ENCODE results near the gene S100A9.

The S100A9 gene

GRCh38 chr1:153386500-153386901 lies 28.8 kb downstream of the S100A9 start:
- Histone ChIP-seq H3K27ac (ENCODE audit: low read depth, low read length) (no peak overlapping the region), H3K4me3 (ENCODE audit: low read depth in 1 of 2, low read length in 2 of 2) (no peak overlapping the region), H3K4me1 (ENCODE audit: control insufficient read depth in 1 of 2, insufficient read depth in 2 of 2, low read length in 2 of 2) (no peaks in the 10 kb centered on the region), H3K36me3 (ENCODE audit: control insufficient read depth in 1 of 2, insufficient read depth in 2 of 2, low read length in 2 of 2) (no peaks in the 10 kb centered on the region), H3K27me3 (ENCODE audit: control insufficient read depth in 1 of 2, insufficient read depth in 2 of 2, low read length in 2 of 2) (no peaks in the 10 kb centered on the region), H3K9ac (ENCODE audit: low read depth in 1 of 2, low read length in 2 of 2) (no peak overlapping the region), H3K9me3 (ENCODE audit: control insufficient read depth in 1 of 2, low read length in 2 of 2) (no peaks in the 10 kb centered on the region)

DNA sequence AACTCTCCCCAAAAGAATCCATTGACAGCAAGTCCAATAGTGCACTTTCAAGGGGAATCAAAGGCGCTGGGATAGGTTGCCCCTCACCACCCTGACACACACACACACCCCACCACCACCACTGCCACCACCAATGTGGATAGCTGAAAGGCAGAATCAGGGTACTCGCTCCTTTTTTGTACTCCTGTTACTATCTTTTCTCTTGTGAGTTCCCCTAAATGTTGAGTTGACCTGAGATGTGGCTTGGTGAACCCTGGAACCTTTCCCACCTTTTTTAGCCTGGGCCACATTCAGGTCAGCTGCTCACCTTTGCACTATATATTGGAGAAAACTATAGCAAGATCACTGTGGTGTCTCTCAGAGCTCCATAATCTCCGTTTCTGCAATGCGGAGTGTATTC lies 29.3 kb downstream of the S100A9 start:
- Histone ChIP-seq H3K27ac (ENCODE audit: low read depth, low read length) (no peak overlapping the region), H3K36me3 (ENCODE audit: control insufficient read depth in 1 of 2, insufficient read depth in 2 of 2, low read length in 2 of 2) (no peaks in the 10 kb centered on the region), H3K9ac (ENCODE audit: low read depth in 1 of 2, low read length in 2 of 2) (no peak overlapping the region), H3K9me3 (ENCODE audit: control insufficient read depth in 1 of 2, low read length in 2 of 2) (no peaks in the 10 kb centered on the region), H3K27me3 (ENCODE audit: control insufficient read depth in 1 of 2, insufficient read depth in 2 of 2, low read length in 2 of 2) (no peaks in the 10 kb centered on the region), H3K4me3 (ENCODE audit: low read depth in 1 of 2, low read length in 2 of 2) (no peak overlapping the region), H3K4me1 (ENCODE audit: control insufficient read depth in 1 of 2, insufficient read depth in 2 of 2, low read length in 2 of 2) (no peaks in the 10 kb centered on the region)

DNA sequence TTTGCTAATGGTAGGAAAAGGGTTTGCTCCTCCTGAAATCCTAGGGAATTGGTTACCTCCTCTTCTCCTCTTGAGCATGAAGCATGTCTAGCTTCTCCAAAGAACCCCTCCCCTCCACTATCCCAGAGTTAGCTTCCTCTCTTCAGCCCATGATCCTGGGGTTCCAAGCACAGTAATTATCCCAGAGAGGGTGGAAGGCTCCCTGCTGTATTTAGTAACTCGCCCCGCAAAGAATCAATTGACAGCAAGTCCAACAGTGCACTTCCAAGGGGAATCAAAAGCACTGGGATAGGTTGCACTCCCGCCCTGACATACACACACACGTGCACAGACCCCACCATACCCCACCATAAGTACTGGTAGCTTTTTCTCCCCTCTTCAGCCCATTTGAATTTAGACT lies 30.1 kb downstream of the S100A9 start:
- Histone ChIP-seq H3K4me3 (ENCODE audit: low read depth in 1 of 2, low read length in 2 of 2) (no peak overlapping the region), H3K27ac (ENCODE audit: low read depth, low read length) (no peak overlapping the region), H3K27me3 (ENCODE audit: control insufficient read depth in 1 of 2, insufficient read depth in 2 of 2, low read length in 2 of 2) (no peaks in the 10 kb centered on the region), H3K9me3 (ENCODE audit: control insufficient read depth in 1 of 2, low read length in 2 of 2) (no peaks in the 10 kb centered on the region), H3K9ac (ENCODE audit: low read depth in 1 of 2, low read length in 2 of 2) (no peak overlapping the region), H3K4me1 (ENCODE audit: control insufficient read depth in 1 of 2, insufficient read depth in 2 of 2, low read length in 2 of 2) (no peaks in the 10 kb centered on the region), H3K36me3 (ENCODE audit: control insufficient read depth in 1 of 2, insufficient read depth in 2 of 2, low read length in 2 of 2) (no peaks in the 10 kb centered on the region)

GRCh38 chr1:153389401-153389800 lies 31.7 kb downstream of the S100A9 start:
- Histone ChIP-seq H3K9ac (ENCODE audit: low read depth in 1 of 2, low read length in 2 of 2) (no peak overlapping the region), H3K9me3 (ENCODE audit: control insufficient read depth in 1 of 2, low read length in 2 of 2) (no peaks in the 10 kb centered on the region), H3K4me3 (ENCODE audit: low read depth in 1 of 2, low read length in 2 of 2) (no peak overlapping the region), H3K27me3 (ENCODE audit: control insufficient read depth in 1 of 2, insufficient read depth in 2 of 2, low read length in 2 of 2) (peaks cover 0 to 3% of the 10 kb centered on the region in 2 donors), H3K4me1 (ENCODE audit: control insufficient read depth in 1 of 2, insufficient read depth in 2 of 2, low read length in 2 of 2) (no peaks in the 10 kb centered on the region), H3K27ac (ENCODE audit: low read depth, low read length) (no peak overlapping the region), H3K36me3 (ENCODE audit: control insufficient read depth in 1 of 2, insufficient read depth in 2 of 2, low read length in 2 of 2) (no peaks in the 10 kb centered on the region)

- no peaks in the 10 kb centered on the region for H3K9me3 ChIP-seq (ENCODE audit: control insufficient read depth in 1 of 2, low read length in 2 of 2)
- no peaks in the 10 kb centered on the region for H3K36me3 ChIP-seq (ENCODE audit: control insufficient read depth in 1 of 2, insufficient read depth in 2 of 2, low read length in 2 of 2)
- no peak overlapping the region for H3K4me3 ChIP-seq (ENCODE audit: low read depth in 1 of 2, low read length in 2 of 2)
- H3K27me3 ChIP-seq (ENCODE audit: control insufficient read depth in 1 of 2, insufficient read depth in 2 of 2, low read length in 2 of 2), result peaks cover 0 to 3% of the 10 kb centered on the region in 2 donors
- H3K9ac ChIP-seq (ENCODE audit: low read depth in 1 of 2, low read length in 2 of 2), result no peak overlapping the region
- no peaks in the 10 kb centered on the region for H3K4me1 ChIP-seq (ENCODE audit: control insufficient read depth in 1 of 2, insufficient read depth in 2 of 2, low read length in 2 of 2)
- no peak overlapping the region for H3K27ac ChIP-seq (ENCODE audit: low read depth, low read length)
These were observed 32.6 kb downstream of the S100A9 start for GRCh38 chr1:153389973-153390879.

GRCh38 chr1:153390938-153391710 lies 33.5 kb downstream of the S100A9 start, which contains the start of gene S100A8:
TSS of gene S100A8 (minus strand) at chr1:153391073. CDS start at chr1:153390535, 538 bp downstream.
- Histone ChIP-seq H3K36me3 (ENCODE audit: control insufficient read depth in 1 of 2, insufficient read depth in 2 of 2, low read length in 2 of 2) (no peaks in the 10 kb centered on the region), H3K27me3 (ENCODE audit: control insufficient read depth in 1 of 2, insufficient read depth in 2 of 2, low read length in 2 of 2) (peaks cover 0 to 3% of the 10 kb centered on the region in 2 donors), H3K4me3 (ENCODE audit: low read depth in 1 of 2, low read length in 2 of 2) (no peak within 1 kb of the TSS), H3K4me1 (ENCODE audit: control insufficient read depth in 1 of 2, insufficient read depth in 2 of 2, low read length in 2 of 2) (no peaks in the 10 kb centered on the region), H3K9me3 (ENCODE audit: control insufficient read depth in 1 of 2, low read length in 2 of 2) (no peaks in the 10 kb centered on the region), H3K9ac (ENCODE audit: low read depth in 1 of 2, low read length in 2 of 2) (no peak within 1 kb of the TSS), H3K27ac (ENCODE audit: low read depth, low read length) (no peak within 1 kb of the TSS)

GRCh38 chr1:153392258-153392657 lies 34.6 kb downstream of the S100A9 start:
- no peak overlapping the region for H3K4me3 ChIP-seq (ENCODE audit: low read depth in 1 of 2, low read length in 2 of 2)
- H3K4me1 ChIP-seq (ENCODE audit: control insufficient read depth in 1 of 2, insufficient read depth in 2 of 2, low read length in 2 of 2), result no peaks in the 10 kb centered on the region
- H3K27me3 ChIP-seq (ENCODE audit: control insufficient read depth in 1 of 2, insufficient read depth in 2 of 2, low read length in 2 of 2), result peaks cover 0 to 3% of the 10 kb centered on the region in 2 donors
- no peaks in the 10 kb centered on the region for H3K9me3 ChIP-seq (ENCODE audit: control insufficient read depth in 1 of 2, low read length in 2 of 2)
- H3K9ac ChIP-seq (ENCODE audit: low read depth in 1 of 2, low read length in 2 of 2), result no peak overlapping the region
- no peaks in the 10 kb centered on the region for H3K36me3 ChIP-seq (ENCODE audit: control insufficient read depth in 1 of 2, insufficient read depth in 2 of 2, low read length in 2 of 2)
- no peak overlapping the region for H3K27ac ChIP-seq (ENCODE audit: low read depth, low read length)

- Histone ChIP-seq H3K4me1 (ENCODE audit: control insufficient read depth in 1 of 2, insufficient read depth in 2 of 2, low read length in 2 of 2) (no peaks in the 10 kb centered on the region), H3K27ac (ENCODE audit: low read depth, low read length) (no peak overlapping the region), H3K36me3 (ENCODE audit: control insufficient read depth in 1 of 2, insufficient read depth in 2 of 2, low read length in 2 of 2) (no peaks in the 10 kb centered on the region), H3K9me3 (ENCODE audit: control insufficient read depth in 1 of 2, low read length in 2 of 2) (no peaks in the 10 kb centered on the region), H3K9ac (ENCODE audit: low read depth in 1 of 2, low read length in 2 of 2) (no peak overlapping the region), H3K27me3 (ENCODE audit: control insufficient read depth in 1 of 2, insufficient read depth in 2 of 2, low read length in 2 of 2) (peaks cover 0 to 3% of the 10 kb centered on the region in 2 donors), H3K4me3 (ENCODE audit: low read depth in 1 of 2, low read length in 2 of 2) (no peak overlapping the region)
These were observed 35.2 kb downstream of the S100A9 start for GRCh38 chr1:153392822-153393221.

DNA sequence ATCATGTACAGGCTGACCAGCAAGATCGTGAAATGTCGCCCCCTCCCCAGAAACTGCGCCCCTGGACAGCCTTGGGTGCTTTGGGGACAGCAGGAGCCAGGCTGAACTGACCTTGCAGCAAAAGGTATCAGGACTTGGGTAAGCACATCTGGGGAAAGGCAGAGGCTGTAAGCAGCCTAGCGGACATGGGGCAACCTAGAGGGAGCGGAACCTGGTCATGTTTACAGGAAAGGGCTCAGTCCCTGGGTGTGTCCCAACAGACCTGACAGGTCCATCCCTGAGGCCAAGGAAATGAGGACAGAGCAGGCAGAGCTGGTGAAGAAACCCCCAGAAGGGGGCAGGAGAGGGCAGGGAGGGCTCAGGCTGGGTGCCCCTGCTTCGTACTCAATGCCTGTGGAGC lies 36.3 kb downstream of the S100A9 start:
- Histone ChIP-seq H3K36me3 (ENCODE audit: control insufficient read depth in 1 of 2, insufficient read depth in 2 of 2, low read length in 2 of 2) (no peaks in the 10 kb centered on the region), H3K27ac (ENCODE audit: low read depth, low read length) (no peak overlapping the region), H3K9me3 (ENCODE audit: control insufficient read depth in 1 of 2, low read length in 2 of 2) (no peaks in the 10 kb centered on the region), H3K9ac (ENCODE audit: low read depth in 1 of 2, low read length in 2 of 2) (no peak overlapping the region), H3K4me3 (ENCODE audit: low read depth in 1 of 2, low read length in 2 of 2) (no peak overlapping the region), H3K4me1 (ENCODE audit: control insufficient read depth in 1 of 2, insufficient read depth in 2 of 2, low read length in 2 of 2) (no peaks in the 10 kb centered on the region), H3K27me3 (ENCODE audit: control insufficient read depth in 1 of 2, insufficient read depth in 2 of 2, low read length in 2 of 2) (peaks cover 0 to 3% of the 10 kb centered on the region in 2 donors)

DNA sequence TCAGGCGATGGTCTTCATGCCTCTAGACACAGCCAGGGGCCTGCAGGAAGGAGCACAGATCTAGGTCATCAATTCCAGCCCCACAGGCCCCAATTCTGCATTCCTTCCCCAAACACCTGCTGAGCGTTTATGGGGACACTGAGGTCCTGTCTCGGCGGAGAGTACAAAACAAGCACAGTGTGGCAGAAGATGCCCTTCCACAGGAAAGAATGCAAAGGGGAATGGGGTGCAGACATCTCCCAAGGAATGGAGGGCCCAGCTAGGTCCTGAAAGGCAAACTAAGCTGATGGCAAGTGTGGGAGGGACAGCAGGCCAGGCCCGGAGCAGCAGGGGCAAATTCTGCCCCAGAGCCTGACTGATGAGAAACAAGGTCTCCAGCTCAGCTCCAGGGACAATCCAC lies 36.7 kb downstream of the S100A9 start:
- Histone ChIP-seq H3K4me3 (ENCODE audit: low read depth in 1 of 2, low read length in 2 of 2) (no peak overlapping the region), H3K27me3 (ENCODE audit: control insufficient read depth in 1 of 2, insufficient read depth in 2 of 2, low read length in 2 of 2) (peaks cover 0 to 3% of the 10 kb centered on the region in 2 donors), H3K9me3 (ENCODE audit: control insufficient read depth in 1 of 2, low read length in 2 of 2) (no peaks in the 10 kb centered on the region), H3K27ac (ENCODE audit: low read depth, low read length) (no peak overlapping the region), H3K9ac (ENCODE audit: low read depth in 1 of 2, low read length in 2 of 2) (no peak overlapping the region), H3K4me1 (ENCODE audit: control insufficient read depth in 1 of 2, insufficient read depth in 2 of 2, low read length in 2 of 2) (no peaks in the 10 kb centered on the region), H3K36me3 (ENCODE audit: control insufficient read depth in 1 of 2, insufficient read depth in 2 of 2, low read length in 2 of 2) (no peaks in the 10 kb centered on the region)

All from duodenal mucosa (tissue), 2 donors.